ENCODE data around the gene ST6GALNAC4. TPM values are rescaled to one million over a fixed set of nuclear protein-coding genes. Genes with fewer than 3 reads are reported as not detected.

Gene ST6GALNAC4
- total and polyA plus RNA-seq, 8 donors, result 3.7 to 33.6 (median 13.0) TPM

- Histone ChIP-seq H3K36me3 (peaks cover 34 to 44% (median 41%) of the 10 kb centered on the region in 4 donors), H3K9me3 (peaks cover 0 to 22% (median 14%) of the 10 kb centered on the region in 4 donors), H3K4me1 (peaks cover 33 to 59% (median 54%) of the 10 kb centered on the region in 4 donors), H3K4me3 (peak overlapping the region; percentile 34 to 96 (median 80)), H3K27ac (peak overlapping the region; percentile 33 to 95 (median 91)), H3K27me3 (no peaks in the 10 kb centered on the region)
- peak; percentile 80 to 90 for DNase-seq
- intact Hi-C loops (cut with DNase I; ENCODE audit: low total_unique reads), result no loop called here
- WGBS, 5 donors, result 4 to 19% (median 11%) methylated on average over 4 to 19 of the region's 19 CpGs
- TF ChIP-seq POLR2AphosphoS5 (IDR thresholded peaks at IDR 0.05), result peak in 1 of 3 donors; percentile 12
- no peak for TF ChIP-seq CTCF (IDR thresholded peaks at IDR 0.05)
These were observed 19.6 kb downstream of the ST6GALNAC4 start for GRCh38 chr9:127897193-127897692.

- no peak for DNase-seq
These were observed 20.2 kb downstream of the ST6GALNAC4 start for GRCh38 chr9:127896395-127897192.

GRCh38 chr9:127895811-127896210 lies 21.0 kb downstream of the ST6GALNAC4 start:
- peaks cover 0 to 22% (median 14%) of the 10 kb centered on the region in 4 donors for H3K9me3 ChIP-seq
- no peak overlapping the region for H3K27ac ChIP-seq
- H3K36me3 ChIP-seq, result peaks cover 40 to 57% (median 53%) of the 10 kb centered on the region in 4 donors
- peaks cover 33 to 48% (median 42%) of the 10 kb centered on the region in 4 donors for H3K4me1 ChIP-seq
- DNase-seq, result no peak
- no peak overlapping the region for H3K4me3 ChIP-seq
- no peak for TF ChIP-seq POLR2AphosphoS5 (IDR thresholded peaks at IDR 0.05)
- no peak for TF ChIP-seq CTCF (IDR thresholded peaks at IDR 0.05)
- no peak for TF ChIP-seq EP300 (IDR thresholded peaks at IDR 0.05)
- no peak for TF ChIP-seq POLR2A (IDR thresholded peaks at IDR 0.05)
- H3K27me3 ChIP-seq, result no peaks in the 10 kb centered on the region
- WGBS, 5 donors, result 90 to 99% (median 96%) methylated on average over 8 of the region's 8 CpGs
- intact Hi-C loops (cut with DNase I; ENCODE audit: low total_unique reads), result no loop called here

More at GRCh38 chr9:127896395-127897192, 20.2 kb downstream of the ST6GALNAC4 start:
- no peak for TF ChIP-seq EP300 (IDR thresholded peaks at IDR 0.05)
- no peak for TF ChIP-seq CTCF (IDR thresholded peaks at IDR 0.05)
- TF ChIP-seq POLR2AphosphoS5 (IDR thresholded peaks at IDR 0.05), result no peak
- TF ChIP-seq POLR2A (IDR thresholded peaks at IDR 0.05), result no peak
- 63 to 78% (median 71%) methylated on average over 15 to 16 of the region's 16 CpGs for WGBS, 5 donors
- H3K9me3 ChIP-seq, result peaks cover 0 to 22% (median 14%) of the 10 kb centered on the region in 4 donors
- intact Hi-C loops (cut with DNase I; ENCODE audit: low total_unique reads), result no loop called here
- H3K36me3 ChIP-seq, result peaks cover 38 to 51% (median 47%) of the 10 kb centered on the region in 4 donors
- peaks cover 33 to 56% (median 50%) of the 10 kb centered on the region in 4 donors for H3K4me1 ChIP-seq
- peak overlapping the region in 4 of 5 donors; percentile 90 to 95 (median 92) for H3K27ac ChIP-seq
- H3K4me3 ChIP-seq, result peak overlapping the region; percentile 34 to 96 (median 80)
- no peaks in the 10 kb centered on the region for H3K27me3 ChIP-seq

- intact Hi-C loops (cut with DNase I; ENCODE audit: low total_unique reads), result no loop called here
- peaks cover 21 to 27% (median 23%) of the 10 kb centered on the region in 4 donors for H3K4me1 ChIP-seq
- no peak for TF ChIP-seq CTCF (IDR thresholded peaks at IDR 0.05)
- TF ChIP-seq POLR2AphosphoS5 (IDR thresholded peaks at IDR 0.05), result no peak
- no peak for TF ChIP-seq EP300 (IDR thresholded peaks at IDR 0.05)
- TF ChIP-seq POLR2A (IDR thresholded peaks at IDR 0.05), result no peak
- H3K4me3 ChIP-seq, result no peak overlapping the region
- peaks cover 46 to 81% (median 77%) of the 10 kb centered on the region in 4 donors for H3K36me3 ChIP-seq
- H3K9me3 ChIP-seq, result peaks cover 0 to 22% (median 14%) of the 10 kb centered on the region in 4 donors
- H3K27ac ChIP-seq, result no peak overlapping the region
- DNase-seq, result no peak
- no peaks in the 10 kb centered on the region for H3K27me3 ChIP-seq
- 93 to 100% (median 98%) methylated on average over 4 of the region's 4 CpGs for WGBS, 5 donors
These were observed 23.4 kb downstream of the ST6GALNAC4 start for GRCh38 chr9:127893392-127893791.

Measured in stomach (tissue), 9 donors.